Dermis lymphatic vessel endothelial cell (primary cell): ENCODE results near the gene STAMBP. TPM values are rescaled to one million over a fixed set of nuclear protein-coding genes. Genes with fewer than 3 reads are reported as not detected.

ENCODE experiments used
- total RNA-seq: library from RNA; depleted of rRNA; stranded (reverse); fragments of >200 nt; gene quantifications from 2 replicates; pipeline ENCODE4 v1.2.1, GENCODE V29; 2014

Gene STAMBP
- total RNA-seq = 15.3 and 17.3 TPM in 2 replicates

DNA sequence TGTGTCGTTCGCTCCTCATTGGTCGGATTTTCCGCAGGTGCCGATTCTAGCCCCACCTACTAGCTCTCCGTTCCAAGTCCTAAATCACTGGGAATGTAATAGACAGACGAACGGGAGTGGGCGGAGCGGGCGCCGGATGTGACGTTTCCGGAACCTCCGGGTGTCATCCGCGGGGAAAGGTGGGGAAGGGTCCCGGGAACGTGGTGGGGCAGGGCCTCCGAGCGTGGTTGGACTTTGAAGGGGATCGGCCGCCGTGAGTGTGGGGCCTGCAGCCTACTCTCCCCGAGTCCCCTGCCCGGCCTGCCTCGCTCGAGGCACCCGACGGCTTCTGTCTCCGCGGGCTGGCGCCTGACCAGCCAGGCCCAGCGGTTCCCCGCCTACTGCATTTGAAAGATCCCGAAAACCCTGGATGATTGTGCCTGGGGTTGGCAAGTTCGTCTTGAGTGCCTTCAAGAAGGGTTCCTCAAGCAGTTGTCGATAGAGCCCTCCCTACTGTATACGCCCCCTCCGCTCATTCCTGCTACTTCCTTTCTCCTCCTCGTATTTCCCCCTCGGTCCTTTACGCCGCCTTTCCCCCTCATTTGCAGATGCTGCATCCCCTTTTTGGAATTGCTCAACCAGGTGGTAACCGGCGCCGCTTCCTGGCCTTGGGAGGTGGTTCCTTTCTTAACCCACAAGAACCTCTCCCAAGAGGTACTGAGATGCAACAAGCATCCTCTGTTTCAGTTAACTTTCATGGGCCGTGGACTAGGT lies at the start of gene STAMBP:
Gene STAMBP, plus strand, starts transcription at position 144 of the 753 bp plus-strand sequence. CDS start 1,896 bp downstream, outside the sequence.

DNA sequence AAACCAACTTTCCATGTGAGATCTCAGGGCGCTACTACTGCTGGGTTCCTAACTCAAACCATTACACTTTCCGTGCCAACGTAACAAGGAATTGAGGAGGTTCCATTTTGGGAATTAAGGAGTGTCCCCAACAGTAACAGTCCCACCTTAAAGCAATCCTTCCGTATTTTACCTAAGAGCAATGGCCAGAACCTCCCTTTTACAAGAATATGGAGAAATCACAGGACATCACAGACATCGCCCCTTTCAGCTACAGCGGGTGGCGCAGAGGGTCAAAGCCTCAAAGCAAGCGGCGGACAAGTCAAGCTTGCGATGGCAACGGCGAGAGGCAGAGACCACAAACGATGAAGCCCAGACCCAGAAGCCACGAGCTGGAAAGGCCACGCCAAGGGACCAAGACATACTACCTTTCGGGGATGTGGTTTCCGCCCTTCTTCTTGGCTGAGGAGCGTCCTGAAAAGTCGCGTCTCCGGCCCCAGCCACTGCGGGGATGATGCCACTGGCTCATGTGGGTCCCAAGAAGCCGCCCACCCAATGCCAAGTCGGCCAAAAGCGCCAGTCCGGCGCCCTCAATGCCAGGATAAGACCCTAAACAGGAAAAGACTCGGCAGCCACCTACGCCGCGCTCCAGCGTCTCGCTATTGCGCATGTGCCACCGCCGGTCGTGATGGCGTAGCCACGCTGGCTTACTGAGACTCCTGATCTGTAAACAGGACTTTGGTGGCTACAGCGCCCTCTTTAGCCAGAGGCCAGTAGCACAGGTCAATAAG lies 49.1 kb upstream of the STAMBP start, which contains the start of gene DUSP11:
Gene DUSP11, minus strand, starts transcription at position 637 of the 770 bp plus-strand sequence. Its CDS starts 129 bp downstream, at position 508.

DNA sequence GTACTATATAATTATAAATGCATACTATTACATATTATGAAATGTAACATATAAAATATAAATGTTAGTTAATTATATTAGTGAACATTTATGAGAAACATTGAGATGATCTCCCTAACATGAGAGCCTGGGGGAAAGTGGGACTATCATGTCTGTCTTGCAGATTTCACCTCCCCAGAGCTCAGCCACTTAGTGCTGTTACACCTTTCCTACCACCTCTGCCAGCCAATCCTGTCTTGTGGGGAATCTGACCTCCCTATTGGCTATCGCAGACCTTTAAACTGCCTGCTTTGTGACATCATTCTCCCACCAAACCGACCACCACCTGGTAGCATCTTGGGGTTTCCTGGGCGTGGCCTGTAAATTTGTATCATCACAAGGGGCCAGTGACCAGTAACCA lies 44.9 kb upstream of the STAMBP start, which contains the start of gene C2orf78:
Gene C2orf78, plus strand, starts transcription at position 301 of the 400 bp plus-strand sequence. CDS start 127 bp downstream, outside the sequence.

DNA sequence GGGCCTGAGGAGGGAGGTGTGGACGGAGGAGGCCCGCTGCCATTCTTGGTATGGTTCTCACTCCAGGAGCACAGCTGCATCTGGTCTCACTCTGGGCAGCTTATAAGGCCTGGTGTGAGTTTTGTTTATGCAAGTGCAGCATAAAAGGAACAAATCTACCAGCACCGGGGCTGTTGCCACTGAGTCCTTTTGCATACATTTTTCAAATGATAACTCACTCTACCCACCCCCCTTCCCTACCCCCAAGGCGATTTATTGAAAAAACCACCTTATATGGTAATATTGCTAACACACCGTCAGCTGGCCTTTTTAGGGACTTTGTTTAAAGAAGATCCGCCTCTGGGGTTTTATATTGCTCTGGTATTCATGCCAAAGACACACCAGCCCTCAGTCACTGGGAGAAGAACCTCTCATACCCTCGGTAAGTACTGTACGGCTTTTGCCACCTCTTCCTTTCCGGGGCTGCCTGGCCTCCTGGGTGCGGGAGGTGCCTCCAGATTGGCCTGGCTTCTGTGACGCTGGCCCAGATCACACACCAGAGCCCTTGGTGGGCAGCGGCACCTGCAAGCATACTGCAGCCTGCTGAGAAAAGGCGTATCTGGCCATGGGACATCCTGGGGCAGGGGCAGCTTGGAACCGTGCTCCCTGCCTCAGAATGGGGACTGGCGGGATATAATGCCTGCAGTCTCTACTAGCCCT lies 64.0 kb downstream of the STAMBP start, which contains the start of gene ACTG2:
Gene ACTG2, plus strand, starts transcription at position 378 of the 699 bp plus-strand sequence. CDS start 8,304 bp downstream, outside the sequence.

Other genes with a start within 250 kb of the STAMBP start
- gene NAT8, start 186.5 kb upstream of the STAMBP start, total RNA-seq = not detected in 2 replicates
- gene TPRKB, start 91.6 kb upstream of the STAMBP start, total RNA-seq = 20.0 and 30.9 TPM in 2 replicates
- 27.5 and 27.8 TPM in 2 replicates for gene DUSP11, start 48.9 kb upstream of the STAMBP start, total RNA-seq
- not detected in 2 replicates for gene C2orf78, start 44.8 kb upstream of the STAMBP start, total RNA-seq
- not detected in 2 replicates for gene ACTG2, start 64.0 kb downstream of the STAMBP start, total RNA-seq
- 41.2 and 45.0 TPM in 2 replicates for gene DGUOK, start 97.9 kb downstream of the STAMBP start, total RNA-seq
- 4.4 and 5.2 TPM in 2 replicates for gene TET3, start 155.9 kb downstream of the STAMBP start, total RNA-seq